ENCODE results near the gene TRIM31.

TRIM31 gene

DNA sequence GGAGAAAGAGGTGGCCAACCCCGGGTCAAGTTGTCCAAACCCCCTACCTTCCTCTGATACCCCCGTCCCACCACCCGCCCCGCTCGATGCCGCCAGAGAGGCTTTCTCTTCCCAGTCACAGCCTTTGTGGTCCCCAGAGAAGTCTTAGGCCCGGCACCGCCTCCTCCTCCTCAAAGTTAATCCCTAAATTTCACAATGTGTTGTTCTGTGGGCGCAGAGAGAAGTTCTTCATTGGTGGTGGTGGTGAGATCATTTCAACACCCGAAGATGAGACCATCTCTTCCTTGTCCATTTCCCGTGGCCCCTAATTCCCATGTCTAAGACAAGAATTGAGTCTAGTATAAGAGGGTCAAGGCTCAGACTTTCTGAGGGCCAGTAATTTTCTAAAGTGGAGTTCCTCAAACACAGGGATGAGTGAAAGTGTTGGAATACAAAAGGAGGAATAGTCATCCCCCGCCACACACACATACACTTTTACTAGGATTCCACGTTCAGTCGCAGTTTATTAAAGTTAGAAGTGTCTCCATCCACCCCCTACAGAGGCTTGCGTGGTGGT is 10.4 kb downstream of the TRIM31 start:
- H3K27ac Mint-ChIP-seq = no peak overlapping the region
- H3K4me1 Mint-ChIP-seq = peaks cover 35% of the 10 kb centered on the region
- H3K27me3 Mint-ChIP-seq (ENCODE audit: low read depth) = peaks cover 90% of the 10 kb centered on the region

DNA sequence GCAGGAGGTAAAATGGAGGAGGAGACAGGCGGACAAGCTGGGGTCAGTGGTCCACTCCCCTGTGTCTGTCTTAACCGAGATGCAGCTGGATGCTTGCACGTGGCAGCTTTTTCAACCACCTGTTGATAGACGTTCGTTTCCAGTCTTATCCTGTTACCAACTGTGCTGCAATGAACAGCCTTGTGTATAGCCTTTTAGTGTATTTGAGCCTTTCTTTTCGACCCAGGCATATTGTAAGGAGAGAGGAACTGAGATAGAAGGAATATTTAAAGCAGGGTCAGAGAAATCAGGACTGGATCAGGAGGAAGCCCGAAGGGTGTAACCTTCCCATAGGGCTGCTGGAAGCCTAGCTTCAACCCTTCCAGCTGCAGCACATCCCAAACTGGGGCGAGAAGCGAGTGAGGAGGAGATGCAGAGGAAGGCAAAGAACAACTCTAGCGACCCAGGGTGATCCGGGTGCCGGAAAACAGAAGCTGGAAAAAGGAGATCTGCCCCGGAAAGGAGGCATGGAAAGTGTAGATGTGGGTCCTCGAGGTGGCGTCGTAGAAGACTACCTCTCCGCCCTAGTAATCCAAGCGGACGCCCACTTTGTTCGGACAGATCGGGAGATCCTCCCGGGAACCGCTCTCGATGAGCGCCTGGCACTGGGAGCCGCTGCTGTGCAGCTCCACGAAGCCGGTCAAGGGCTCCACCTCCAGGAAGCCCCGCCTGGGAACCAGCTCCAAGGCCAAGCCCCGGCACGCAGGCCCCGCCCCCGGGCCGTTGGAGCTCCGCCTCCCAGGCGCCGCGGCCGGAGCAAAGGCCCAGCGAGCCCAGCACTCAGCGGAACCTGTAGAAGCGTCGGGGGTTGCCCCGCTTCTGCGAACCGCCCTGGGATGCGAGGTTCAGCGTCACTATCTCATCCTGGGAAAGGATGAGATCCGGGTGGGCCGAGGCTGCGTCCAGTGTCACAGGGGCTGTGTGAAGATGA is 11.2 kb downstream of the TRIM31 start:
- TF ChIP-seq, protein P1, sequence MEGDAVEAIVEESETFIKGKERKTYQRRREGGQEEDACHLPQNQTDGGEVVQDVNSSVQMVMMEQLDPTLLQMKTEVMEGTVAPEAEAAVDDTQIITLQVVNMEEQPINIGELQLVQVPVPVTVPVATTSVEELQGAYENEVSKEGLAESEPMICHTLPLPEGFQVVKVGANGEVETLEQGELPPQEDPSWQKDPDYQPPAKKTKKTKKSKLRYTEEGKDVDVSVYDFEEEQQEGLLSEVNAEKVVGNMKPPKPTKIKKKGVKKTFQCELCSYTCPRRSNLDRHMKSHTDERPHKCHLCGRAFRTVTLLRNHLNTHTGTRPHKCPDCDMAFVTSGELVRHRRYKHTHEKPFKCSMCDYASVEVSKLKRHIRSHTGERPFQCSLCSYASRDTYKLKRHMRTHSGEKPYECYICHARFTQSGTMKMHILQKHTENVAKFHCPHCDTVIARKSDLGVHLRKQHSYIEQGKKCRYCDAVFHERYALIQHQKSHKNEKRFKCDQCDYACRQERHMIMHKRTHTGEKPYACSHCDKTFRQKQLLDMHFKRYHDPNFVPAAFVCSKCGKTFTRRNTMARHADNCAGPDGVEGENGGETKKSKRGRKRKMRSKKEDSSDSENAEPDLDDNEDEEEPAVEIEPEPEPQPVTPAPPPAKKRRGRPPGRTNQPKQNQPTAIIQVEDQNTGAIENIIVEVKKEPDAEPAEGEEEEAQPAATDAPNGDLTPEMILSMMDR (IDR thresholded peaks at IDR 0.05; ENCODE audit: unreplicated experiment in 3 of 3) = no peak
- Mint-ChIP-seq H3K9me3 (no peaks in the 10 kb centered on the region), H3K27ac (no peak overlapping the region), H3K27me3 (ENCODE audit: low read depth) (peaks cover 90% of the 10 kb centered on the region), H3K4me3 (peak overlapping the region; percentile 81 to 86 (median 82)), H3K36me3 (ENCODE audit: low read depth) (no peaks in the 10 kb centered on the region), H3K4me1 (peaks cover 35% of the 10 kb centered on the region)

More for the DNA sequence above, 10.4 kb downstream of the TRIM31 start:
- TF ChIP-seq, protein P1 (IDR thresholded peaks at IDR 0.05; ENCODE audit: unreplicated experiment in 3 of 3) = no peak
- Mint-ChIP-seq H3K4me3 (peak overlapping the region; percentile 80 to 86 (median 83)), H3K9me3 (no peaks in the 10 kb centered on the region), H3K36me3 (ENCODE audit: low read depth) (no peaks in the 10 kb centered on the region)

DNA sequence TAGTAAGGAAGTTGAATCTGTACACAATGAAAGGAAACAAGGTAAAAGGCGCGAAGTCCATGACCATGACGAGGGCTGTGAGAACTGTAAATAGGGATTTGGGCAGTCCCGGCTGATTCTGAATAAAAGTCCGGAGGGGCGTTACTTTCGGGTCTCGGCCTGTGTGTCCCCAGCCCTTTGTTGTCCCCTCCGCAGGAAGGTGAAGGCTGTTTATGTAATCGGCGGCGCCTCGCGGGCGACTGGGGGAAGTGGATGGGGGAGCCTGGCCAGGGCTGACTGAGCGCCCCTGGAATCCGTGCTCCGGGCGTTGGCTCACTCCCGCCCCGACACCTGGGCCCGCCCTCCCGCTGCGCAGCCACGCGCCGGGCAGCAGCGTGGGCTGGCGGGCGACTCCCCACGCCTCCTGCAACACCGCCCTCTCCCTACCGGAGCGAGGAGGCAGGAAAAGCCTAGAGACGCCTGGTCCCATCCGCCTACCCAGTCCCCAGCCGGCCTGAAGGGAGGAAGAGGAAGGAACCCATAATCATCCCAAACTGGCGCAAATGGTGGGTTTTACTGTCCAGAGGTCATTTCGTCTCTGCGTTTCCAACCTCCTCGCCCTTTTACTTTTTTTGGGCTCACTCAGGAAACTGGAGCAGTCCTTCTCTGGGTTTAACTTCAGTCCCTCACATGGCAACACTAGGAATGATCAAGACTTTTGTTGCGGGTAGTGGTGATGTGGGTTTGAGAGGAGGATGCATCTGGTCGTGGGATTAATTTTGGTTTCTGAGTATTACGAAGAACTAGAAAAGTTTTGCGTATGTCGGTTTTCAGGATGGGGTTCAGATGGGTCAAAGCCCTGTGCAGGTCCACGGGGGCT is 12.1 kb downstream of the TRIM31 start:
- peaks cover 35% of the 10 kb centered on the region for H3K4me1 Mint-ChIP-seq
- TF ChIP-seq, protein P1 (IDR thresholded peaks at IDR 0.05; ENCODE audit: unreplicated experiment in 3 of 3) = no peak
- peaks cover 91% of the 10 kb centered on the region for H3K27me3 Mint-ChIP-seq (ENCODE audit: low read depth)
- no peak overlapping the region for H3K27ac Mint-ChIP-seq
- H3K4me3 Mint-ChIP-seq = peak overlapping the region; percentile 80 to 82 (median 81)
- H3K36me3 Mint-ChIP-seq (ENCODE audit: low read depth) = no peaks in the 10 kb centered on the region
- no peaks in the 10 kb centered on the region for H3K9me3 Mint-ChIP-seq

DNA sequence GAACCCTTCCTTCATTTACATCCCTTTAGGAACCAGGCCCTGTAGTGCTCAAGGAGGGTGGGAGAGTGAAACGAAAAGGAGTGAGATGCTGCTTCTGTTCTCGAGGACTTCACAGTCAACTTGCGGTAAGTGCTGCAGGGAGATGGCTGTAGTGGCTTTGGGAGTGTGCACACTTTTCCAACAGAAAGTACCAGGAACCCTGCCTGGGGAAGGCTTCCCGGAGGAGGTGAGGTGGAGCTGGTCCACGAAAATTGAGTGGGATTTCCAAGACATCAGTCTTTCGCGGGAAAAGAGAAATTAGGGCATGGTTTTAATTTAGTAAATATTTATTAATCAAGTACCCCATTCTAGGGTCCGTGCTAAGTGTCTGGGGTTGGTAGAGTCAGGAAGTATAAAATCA is 12.7 kb downstream of the TRIM31 start:
- Mint-ChIP-seq H3K27ac (no peak overlapping the region), H3K36me3 (ENCODE audit: low read depth) (no peaks in the 10 kb centered on the region), H3K4me1 (peaks cover 35% of the 10 kb centered on the region), H3K4me3 (peak overlapping the region; percentile 47 to 80 (median 72)), H3K9me3 (no peaks in the 10 kb centered on the region), H3K27me3 (ENCODE audit: low read depth) (peaks cover 97% of the 10 kb centered on the region)
- TF ChIP-seq, protein P1 (IDR thresholded peaks at IDR 0.05; ENCODE audit: unreplicated experiment in 3 of 3) = no peak

DNA sequence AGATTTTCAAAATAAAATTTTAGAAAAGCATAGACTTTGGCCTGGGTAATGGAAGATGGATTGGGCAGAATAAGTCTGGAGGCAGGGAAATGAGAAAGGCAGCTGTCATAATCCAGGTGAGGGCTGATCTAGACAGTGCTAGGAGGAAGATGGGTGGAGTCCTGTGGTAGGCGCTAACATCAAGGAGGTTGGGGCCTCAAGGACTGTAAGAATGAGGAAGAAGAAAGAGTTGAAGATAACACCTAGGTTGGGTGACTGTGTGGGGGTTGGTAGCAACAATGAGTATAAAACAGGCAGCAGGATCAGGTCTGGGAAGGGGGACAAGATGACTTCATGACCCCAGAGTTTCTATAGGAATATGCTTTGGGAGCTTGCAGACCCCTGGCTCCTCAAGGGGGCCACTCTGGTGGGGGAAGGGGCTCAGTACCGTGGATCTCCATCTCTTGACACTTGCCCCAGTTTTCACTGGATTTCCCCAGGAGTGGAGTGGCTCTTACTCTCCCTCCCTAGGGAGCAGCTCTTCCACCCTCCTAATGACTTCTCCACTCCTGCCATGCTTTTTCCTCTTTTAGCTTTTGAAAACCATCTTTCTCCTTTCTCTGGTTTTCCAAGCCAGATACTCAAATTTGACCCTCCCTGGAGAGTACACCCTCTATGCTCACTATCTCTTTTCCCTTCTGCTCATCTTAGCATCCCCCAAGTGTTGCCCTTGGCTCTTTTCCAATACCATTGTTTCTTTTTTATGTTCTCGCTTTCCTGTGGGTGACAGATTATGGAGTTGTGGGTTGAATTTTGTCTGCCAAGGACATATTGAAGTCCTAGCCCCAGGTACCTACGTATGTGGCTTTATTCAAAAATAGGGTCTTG is 14.8 kb downstream of the TRIM31 start:
- H3K36me3 Mint-ChIP-seq (ENCODE audit: low read depth) = no peaks in the 10 kb centered on the region
- TF ChIP-seq, protein P1 (IDR thresholded peaks at IDR 0.05; ENCODE audit: unreplicated experiment in 3 of 3) = no peak
- H3K27me3 Mint-ChIP-seq (ENCODE audit: low read depth) = peaks cover 95% of the 10 kb centered on the region
- no peaks in the 10 kb centered on the region for H3K9me3 Mint-ChIP-seq
- peak overlapping the region in 1 of 3 experiments; percentile 13 for H3K4me3 Mint-ChIP-seq
- H3K27ac Mint-ChIP-seq = no peak overlapping the region
- peaks cover 29% of the 10 kb centered on the region for H3K4me1 Mint-ChIP-seq

Data from nephron (organoid).